Measurements from ENCODE around the gene OMD.
"Not testable (repeated sequence)": the region's sequence is repeated elsewhere in the genome, so short reads cannot be mapped to it uniquely, and the experiment has no call there.

Gene OMD

GRCh38 chr9:92425474-92425873 lies 1.2 kb upstream of the OMD start:
- H3K4me3 ChIP-seq (replicated peaks in 1 of 2; ENCODE audit: low read depth in 2 of 2, low read length in 2 of 2): no peak overlapping the region
- no peak for TF ChIP-seq CTCF (IDR thresholded peaks at IDR 0.05; ENCODE audit: low read depth, low read length)
- DNase-seq (ENCODE audit: low read depth in 2 of 2): peak; percentile 24 to 53

GRCh38 chr9:92423612-92424011 lies 659 bp downstream of the OMD start:
- TF ChIP-seq CTCF (IDR thresholded peaks at IDR 0.05; ENCODE audit: low read depth, low read length): no peak
- no peak overlapping the region for H3K4me3 ChIP-seq (replicated peaks in 1 of 2; ENCODE audit: low read depth in 2 of 2, low read length in 2 of 2)
- DNase-seq (ENCODE audit: low read depth in 2 of 2): no peak

GRCh38 chr9:92422611-92423338 lies 1.5 kb downstream of the OMD start:
- TF ChIP-seq CTCF (IDR thresholded peaks at IDR 0.05; ENCODE audit: low read depth, low read length): no peak

GRCh38 chr9:92414566-92414965 lies 9.7 kb downstream of the OMD start:
- H3K4me3 ChIP-seq (replicated peaks in 1 of 2; ENCODE audit: low read depth in 2 of 2, low read length in 2 of 2): no peak overlapping the region
- no peak for DNase-seq (ENCODE audit: low read depth in 2 of 2)
- no peak for TF ChIP-seq CTCF (IDR thresholded peaks at IDR 0.05; ENCODE audit: low read depth, low read length)

More at GRCh38 chr9:92422611-92423338, 1.5 kb downstream of the OMD start:
- DNase-seq (ENCODE audit: low read depth in 2 of 2): no peak
- H3K4me3 ChIP-seq (replicated peaks in 1 of 2; ENCODE audit: low read depth in 2 of 2, low read length in 2 of 2): no peak overlapping the region

GRCh38 chr9:92411157-92411556 lies 13.1 kb downstream of the OMD start:
- DNase-seq (ENCODE audit: low read depth in 2 of 2): peak in 1 of 2 donors; percentile 14
- H3K4me3 ChIP-seq (replicated peaks in 1 of 2; ENCODE audit: low read depth in 2 of 2, low read length in 2 of 2): not testable (repeated sequence)

- DNase-seq (ENCODE audit: low read depth in 2 of 2): no peak
- TF ChIP-seq CTCF (IDR thresholded peaks at IDR 0.05; ENCODE audit: low read depth, low read length): no peak
- no peak overlapping the region for H3K4me3 ChIP-seq (replicated peaks in 1 of 2; ENCODE audit: low read depth in 2 of 2, low read length in 2 of 2)
Measured at GRCh38 chr9:92408747-92409478, 15.4 kb downstream of the OMD start.

GRCh38 chr9:92407818-92408217 lies 16.5 kb downstream of the OMD start:
- no peak overlapping the region for H3K4me3 ChIP-seq (replicated peaks in 1 of 2; ENCODE audit: low read depth in 2 of 2, low read length in 2 of 2)
- TF ChIP-seq CTCF (IDR thresholded peaks at IDR 0.05; ENCODE audit: low read depth, low read length): no peak
- DNase-seq (ENCODE audit: low read depth in 2 of 2): no peak
